Activated CD8-positive, alpha-beta T cell treated with anti-CD3 and anti-CD28 coated beads, Interleukin-2, amount 10 ng/mL, durations not matched to agents 7 days and 5 days (primary cell): ENCODE data around the gene ZNF777. TPM values are rescaled to one million over a fixed set of nuclear protein-coding genes. Genes with fewer than 3 reads are reported as not detected.
"Not testable (repeated sequence)": the region's sequence is repeated elsewhere in the genome, so short reads cannot be mapped to it uniquely, and the experiment has no call there.

Experiments used
- ATAC-seq: fragments of 150-1000 bp; cut with Tn5 transposase; one replicate; pipeline ENCODE4 v1.10.0; 2021; ENCODE audit warnings: moderate library complexity
- CTCF ChIA-PET: fragments of 350-600 bp; sonication (Branson Sonifier 250); formaldehyde crosslinking; loops from one replicate; lab custom pipeline; 2021; ENCODE audit warnings: antibody characterized with exemption; lab: Charles Lee
- POLR2A ChIA-PET: fragments of 350-600 bp; sonication (Branson Sonifier 250); formaldehyde crosslinking; loops from one replicate; lab custom pipeline; 2021; ENCODE audit warnings: antibody characterized with exemption; lab: Charles Lee
- DNase-seq: peaks from one replicate; pipeline ENCODE4 v3.0.0-alpha.2; 2020
- H3K27ac Mint-ChIP-seq: one replicate; pipeline ENCODE4 v1.8.0; 2021; ENCODE audit warnings: mild to moderate bottlenecking, mixed read lengths
- H3K27me3 Mint-ChIP-seq: one replicate; pipeline ENCODE4 v1.8.0; 2021; ENCODE audit warnings: low read depth, mixed read lengths
- H3K36me3 Mint-ChIP-seq: one replicate; pipeline ENCODE4 v1.8.0; 2021; ENCODE audit warnings: low read depth, mixed read lengths
- H3K4me1 Mint-ChIP-seq: one replicate; pipeline ENCODE4 v1.8.0; 2021; ENCODE audit warnings: low read depth, mixed read lengths
- H3K4me3 Mint-ChIP-seq: one replicate; pipeline ENCODE4 v1.8.0; 2021; ENCODE audit warnings: mild to moderate bottlenecking, mixed read lengths
- H3K9me3 Mint-ChIP-seq: one replicate; pipeline ENCODE4 v1.8.0; 2022; ENCODE audit warnings: mixed read lengths; ENCODE audit not compliant: insufficient read depth
- total RNA-seq, 2 experiments: library from RNA; stranded (reverse); gene quantifications; one replicate each; pipeline ENCODE4 v1.2.3, GENCODE V29; 2021

The ZNF777 gene
- total RNA-seq, 2 experiments from 2014 or later, result 12.9 to 13.1 TPM

DNA sequence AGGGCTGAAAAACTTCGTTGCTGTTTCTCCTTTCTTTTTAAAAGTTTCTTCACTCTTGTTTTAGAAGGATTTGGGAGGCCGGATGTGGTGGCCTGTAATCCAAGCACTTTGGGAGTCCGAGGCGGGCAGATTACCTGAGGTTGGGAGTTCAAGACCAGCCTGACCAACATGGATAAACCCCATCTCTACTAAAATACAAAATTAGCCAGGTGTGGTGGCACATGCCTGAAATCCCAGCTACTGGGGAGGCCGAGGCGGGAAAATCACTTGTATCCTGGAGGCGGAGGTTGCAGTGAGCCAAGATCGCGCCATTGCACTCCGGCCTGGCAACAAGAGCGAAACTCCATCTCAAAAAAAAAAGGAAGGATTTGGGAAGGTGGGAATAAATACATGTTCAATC, 14.8 kb downstream of the ZNF777 start:
- DNase-seq, H3K27ac Mint-ChIP-seq, ATAC-seq, H3K9me3 Mint-ChIP-seq, POLR2A ChIA-PET, H3K4me3 Mint-ChIP-seq, H3K27me3 Mint-ChIP-seq, H3K4me1 Mint-ChIP-seq: not testable (repeated sequence)
- peaks cover 40% of the 10 kb centered on the region for H3K36me3 Mint-ChIP-seq
- CTCF ChIA-PET, result interaction anchor here (1.4 kb wide), 1 partner anchor 23 kb away, joined by 4 read pairs; no protein-coding TSS in a partner anchor

DNA sequence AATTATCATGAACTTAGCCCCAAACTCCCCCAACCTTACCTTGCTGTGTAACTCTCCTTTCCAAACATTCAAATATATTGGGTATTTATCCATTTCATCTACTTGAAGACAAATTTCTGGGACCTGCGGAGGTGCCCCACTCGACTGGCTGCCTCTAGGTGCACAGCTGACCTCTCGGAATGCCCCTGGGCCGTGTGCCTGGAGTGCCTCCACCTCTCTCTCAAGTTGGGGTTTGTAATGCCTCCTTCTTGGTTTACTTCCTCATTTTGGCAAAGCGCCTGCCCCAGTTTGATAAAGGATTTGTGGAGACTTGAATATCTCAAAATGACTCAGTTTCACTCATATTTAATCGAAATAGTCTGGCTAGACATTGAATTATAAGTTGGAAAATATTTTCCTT, 16.6 kb downstream of the ZNF777 start:
- H3K9me3 Mint-ChIP-seq, result no peaks in the 10 kb centered on the region
- H3K4me1 Mint-ChIP-seq, result peaks cover 15% of the 10 kb centered on the region
- ChIA-PET POLR2A (no interaction called here), CTCF (interaction anchor here (1.6 kb wide), 1 partner anchor 21 kb away, joined by 3 read pairs; no protein-coding TSS in a partner anchor)
- no peaks in the 10 kb centered on the region for H3K27me3 Mint-ChIP-seq
- no peak for DNase-seq
- ATAC-seq, result no peak
- no peak overlapping the region for H3K27ac Mint-ChIP-seq
- H3K4me3 Mint-ChIP-seq, result no peak overlapping the region
- peaks cover 40% of the 10 kb centered on the region for H3K36me3 Mint-ChIP-seq

DNA sequence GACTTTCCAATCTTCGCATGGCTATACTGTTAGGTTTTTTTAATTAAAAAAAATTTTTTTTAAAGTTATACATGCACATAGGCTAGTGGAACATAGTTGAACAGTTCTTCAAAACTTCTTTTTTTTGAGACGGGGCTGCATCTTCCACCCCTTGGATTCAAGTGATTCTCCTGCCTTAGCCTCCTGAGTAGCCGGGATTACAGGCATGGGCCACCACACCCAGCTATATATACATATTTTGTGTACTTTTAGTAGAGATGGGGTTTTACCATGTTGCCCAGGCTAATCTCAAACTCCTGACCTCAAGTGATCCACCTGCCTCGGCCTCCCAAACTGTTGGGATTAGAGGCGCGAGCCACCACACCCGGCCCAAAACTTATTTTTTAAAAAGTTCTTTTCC, 17.3 kb downstream of the ZNF777 start:
- no peaks in the 10 kb centered on the region for H3K27me3 Mint-ChIP-seq
- H3K9me3 Mint-ChIP-seq, result no peaks in the 10 kb centered on the region
- H3K27ac Mint-ChIP-seq, result no peak overlapping the region
- DNase-seq, result no peak
- H3K4me3 Mint-ChIP-seq, result no peak overlapping the region
- POLR2A ChIA-PET, result no interaction called here
- ATAC-seq, result no peak
- H3K36me3 Mint-ChIP-seq, result peaks cover 36% of the 10 kb centered on the region
- peaks cover 22% of the 10 kb centered on the region for H3K4me1 Mint-ChIP-seq
- CTCF ChIA-PET, result interaction anchor here (1.6 kb wide), 1 partner anchor 21 kb away, joined by 3 read pairs; no protein-coding TSS in a partner anchor

- H3K36me3 Mint-ChIP-seq, result peaks cover 38% of the 10 kb centered on the region
- CTCF ChIA-PET, result interaction anchor here (1.6 kb wide), 1 partner anchor 20 kb away, joined by 3 read pairs; no protein-coding TSS in a partner anchor
Observed at GRCh38 chr7:149442924-149443323, 17.9 kb downstream of the ZNF777 start.

DNA sequence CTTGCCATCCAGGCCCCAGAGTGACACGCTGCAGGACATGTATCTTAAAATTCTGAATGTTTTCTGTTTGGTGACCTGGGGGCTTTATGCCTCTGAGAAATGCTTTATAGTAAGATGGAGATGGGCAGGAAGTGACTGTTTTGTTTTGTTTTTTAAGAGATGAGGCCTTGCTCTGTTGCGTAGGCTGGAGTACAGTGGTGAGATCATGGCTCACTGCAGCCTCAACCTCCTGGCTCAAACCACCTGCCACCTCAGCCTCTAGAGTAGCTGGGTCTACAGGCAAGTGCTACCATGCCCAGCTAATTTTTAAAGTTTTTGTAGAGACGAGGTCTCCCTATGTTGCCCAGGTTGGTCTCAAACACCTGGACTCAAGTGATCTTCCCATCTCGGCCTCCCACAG, 20.6 kb downstream of the ZNF777 start:
- no peaks in the 10 kb centered on the region for H3K27me3 Mint-ChIP-seq
- POLR2A ChIA-PET, result interaction anchor here (0.6 kb wide), 1 partner anchor 1731 kb away, joined by 3 read pairs; no protein-coding TSS in a partner anchor
- DNase-seq (peak; percentile 46), ATAC-seq (peak; percentile 79)
- peaks cover 30% of the 10 kb centered on the region for H3K36me3 Mint-ChIP-seq
- H3K9me3 Mint-ChIP-seq, result no peaks in the 10 kb centered on the region
- peak overlapping the region; percentile 63 for H3K27ac Mint-ChIP-seq
- peaks cover 22% of the 10 kb centered on the region for H3K4me1 Mint-ChIP-seq
- no peak overlapping the region for H3K4me3 Mint-ChIP-seq
- CTCF ChIA-PET, result interaction anchor here (0.9 to 1.8 kb wide), 3 partner anchors 19 to 178 kb away, joined by 3 to 4 read pairs (median 3); partner anchors contain the start of gene ZNF783

More at GRCh38 chr7:149442924-149443323, 17.9 kb downstream of the ZNF777 start:
- no peaks in the 10 kb centered on the region for H3K27me3 Mint-ChIP-seq
- no peak overlapping the region for H3K4me3 Mint-ChIP-seq
- no peak overlapping the region for H3K27ac Mint-ChIP-seq
- H3K4me1 Mint-ChIP-seq, result peaks cover 22% of the 10 kb centered on the region
- POLR2A ChIA-PET, result no interaction called here
- H3K9me3 Mint-ChIP-seq, result no peaks in the 10 kb centered on the region
- no peak for DNase-seq
- no peak for ATAC-seq

- ChIA-PET CTCF (no interaction called here), POLR2A (no interaction called here)
- H3K9me3 Mint-ChIP-seq, result no peaks in the 10 kb centered on the region
- DNase-seq (no peak), ATAC-seq (no peak)
- peaks cover 22% of the 10 kb centered on the region for H3K4me1 Mint-ChIP-seq
- no peaks in the 10 kb centered on the region for H3K27me3 Mint-ChIP-seq
- H3K4me3 Mint-ChIP-seq, result no peak overlapping the region
- no peak overlapping the region for H3K27ac Mint-ChIP-seq
- H3K36me3 Mint-ChIP-seq, result peaks cover 53% of the 10 kb centered on the region
Observed at GRCh38 chr7:149436358-149436757, 24.5 kb downstream of the ZNF777 start.

GRCh38 chr7:149433124-149433523, 27.7 kb downstream of the ZNF777 start:
- ATAC-seq (no peak), DNase-seq (no peak)
- H3K9me3 Mint-ChIP-seq, result no peaks in the 10 kb centered on the region
- POLR2A ChIA-PET, result no interaction called here
- peaks cover 6% of the 10 kb centered on the region for H3K4me1 Mint-ChIP-seq
- no peak overlapping the region for H3K4me3 Mint-ChIP-seq
- CTCF ChIA-PET, result interaction anchor here (1.7 kb wide), 1 partner anchor 10 kb away, joined by 8 read pairs; no protein-coding TSS in a partner anchor
- no peak overlapping the region for H3K27ac Mint-ChIP-seq
- H3K27me3 Mint-ChIP-seq, result no peaks in the 10 kb centered on the region
- H3K36me3 Mint-ChIP-seq, result peaks cover 67% of the 10 kb centered on the region

- DNase-seq (no peak), ATAC-seq (no peak)
- Mint-ChIP-seq H3K9me3 (no peaks in the 10 kb centered on the region), H3K4me1 (peaks cover 6% of the 10 kb centered on the region), H3K4me3 (no peak overlapping the region), H3K27me3 (no peaks in the 10 kb centered on the region), H3K27ac (no peak overlapping the region), H3K36me3 (peaks cover 63% of the 10 kb centered on the region)
- ChIA-PET CTCF (interaction anchor here (0.8 to 1.7 kb wide), 2 partner anchors 10 to 11 kb away, joined by 3 to 8 read pairs; no protein-coding TSS in a partner anchor), POLR2A (no interaction called here)
Observed at GRCh38 chr7:149432121-149432691, 28.7 kb downstream of the ZNF777 start.

GRCh38 chr7:149431486-149432120, 29.3 kb downstream of the ZNF777 start:
- Mint-ChIP-seq H3K27ac (no peak overlapping the region), H3K27me3 (no peaks in the 10 kb centered on the region), H3K36me3 (peaks cover 61% of the 10 kb centered on the region), H3K9me3 (no peaks in the 10 kb centered on the region), H3K4me3 (no peak overlapping the region), H3K4me1 (peaks cover 6% of the 10 kb centered on the region)
- POLR2A ChIA-PET, result no interaction called here
- DNase-seq, result no peak
- CTCF ChIA-PET, result interaction anchor here (0.8 to 1.7 kb wide), 2 partner anchors 9 to 10 kb away, joined by 3 to 8 read pairs; no protein-coding TSS in a partner anchor
- no peak for ATAC-seq

GRCh38 chr7:149430192-149430591, 30.7 kb downstream of the ZNF777 start:
- DNase-seq, result no peak
- peaks cover 57% of the 10 kb centered on the region for H3K36me3 Mint-ChIP-seq
- no peaks in the 10 kb centered on the region for H3K27me3 Mint-ChIP-seq
- CTCF ChIA-PET, result interaction anchor here (1.0 kb wide), 2 partner anchors 30 to 66 kb away, joined by 3 read pairs; no protein-coding TSS in a partner anchor
- POLR2A ChIA-PET, result no interaction called here
- no peak overlapping the region for H3K27ac Mint-ChIP-seq
- no peaks in the 10 kb centered on the region for H3K9me3 Mint-ChIP-seq
- ATAC-seq, result no peak
- peaks cover 6% of the 10 kb centered on the region for H3K4me1 Mint-ChIP-seq
- no peak overlapping the region for H3K4me3 Mint-ChIP-seq

DNA sequence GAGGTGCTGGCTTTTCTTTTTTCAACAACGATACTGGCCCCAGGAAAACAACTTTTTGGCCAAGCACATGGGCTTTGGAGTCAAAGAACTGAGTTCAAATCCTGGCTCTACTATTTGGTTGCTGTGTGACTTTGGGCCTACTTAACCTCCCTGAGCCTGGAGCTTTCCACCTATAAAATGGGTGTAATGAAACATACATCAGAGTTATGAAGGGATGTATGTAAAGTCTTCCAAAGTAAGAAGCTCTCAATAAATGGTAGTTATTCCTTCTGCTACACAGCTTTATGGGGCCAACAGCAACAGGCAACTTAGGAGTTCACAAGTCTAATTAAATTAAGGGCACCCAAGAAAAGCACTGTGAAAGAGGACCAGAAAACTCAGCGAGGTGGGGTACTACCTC, 33.0 kb downstream of the ZNF777 start:
- Mint-ChIP-seq H3K9me3 (no peaks in the 10 kb centered on the region), H3K4me3 (no peak overlapping the region), H3K27ac (no peak overlapping the region), H3K4me1 (peaks cover 6% of the 10 kb centered on the region), H3K27me3 (peaks cover 3% of the 10 kb centered on the region), H3K36me3 (peaks cover 38% of the 10 kb centered on the region)
- ChIA-PET POLR2A (no interaction called here), CTCF (no interaction called here)
- DNase-seq (no peak), ATAC-seq (no peak)
